Stimulated activated naive CD8-positive, alpha-beta T cell treated with anti-CD3 and anti-CD28 coated beads, Interleukin-15, Interleukin-2, amounts not matched to agents 100 U/mL and 50 U/mL, for 24 hours (primary cell): ENCODE data around the gene SEZ6.
"Not testable (repeated sequence)": the region's sequence is repeated elsewhere in the genome, so short reads cannot be mapped to it uniquely, and the experiment has no call there.

Source experiments
- ATAC-seq: fragments of 150-1000 bp; cut with Tn5 transposase; one replicate; pipeline ENCODE4 v1.10.0; 2021
- DNase-seq: peaks from one replicate; pipeline ENCODE4 v3.0.0; 2021

The SEZ6 gene

GRCh38 chr17:28935744-28936460 lies 69.9 kb downstream of the SEZ6 start:
- DNase-seq (no peak), ATAC-seq (no peak)

GRCh38 chr17:28934508-28934907 lies 71.3 kb downstream of the SEZ6 start:
- DNase-seq, ATAC-seq: not testable (repeated sequence)

GRCh38 chr17:28929787-28930186 lies 76.0 kb downstream of the SEZ6 start:
- DNase-seq (no peak), ATAC-seq (no peak)

GRCh38 chr17:28928061-28928460 lies 77.8 kb downstream of the SEZ6 start:
- ATAC-seq = peak; percentile 76
- peak; percentile 15 for DNase-seq

- DNase-seq = no peak
- no peak for ATAC-seq
Observed at GRCh38 chr17:28926786-28927185, 79.0 kb downstream of the SEZ6 start.

- no peak for ATAC-seq
- no peak for DNase-seq
Observed at GRCh38 chr17:28926366-28926765, 79.5 kb downstream of the SEZ6 start.

- DNase-seq = peak; percentile 31
Observed at GRCh38 chr17:28925912-28926365, 79.9 kb downstream of the SEZ6 start.

GRCh38 chr17:28920201-28920600 lies 85.6 kb downstream of the SEZ6 start:
- ATAC-seq = no peak
- DNase-seq = no peak

More at GRCh38 chr17:28925912-28926365, 79.9 kb downstream of the SEZ6 start:
- peak; percentile 88 for ATAC-seq

- no peak for ATAC-seq
- DNase-seq = no peak
Observed at GRCh38 chr17:28918295-28918694, 87.5 kb downstream of the SEZ6 start.

- no peak for ATAC-seq
- DNase-seq = no peak
Observed at GRCh38 chr17:28917465-28917864, 88.4 kb downstream of the SEZ6 start.

- ATAC-seq (no peak), DNase-seq (no peak)
Observed at GRCh38 chr17:28917029-28917428, 88.8 kb downstream of the SEZ6 start.

- DNase-seq (peak; percentile 42), ATAC-seq (no peak)
Observed at GRCh38 chr17:28916302-28916934, 89.4 kb downstream of the SEZ6 start.

- ATAC-seq = no peak
Observed at GRCh38 chr17:28912938-28913333, 92.9 kb downstream of the SEZ6 start.

GRCh38 chr17:28912281-28912937 lies 93.4 kb downstream of the SEZ6 start:
- no peak for DNase-seq
- ATAC-seq = no peak

More at GRCh38 chr17:28912938-28913333, 92.9 kb downstream of the SEZ6 start:
- no peak for DNase-seq

- DNase-seq = no peak
- no peak for ATAC-seq
Observed at GRCh38 chr17:28911411-28912045, 94.3 kb downstream of the SEZ6 start.

- DNase-seq = no peak
- no peak for ATAC-seq
Observed at GRCh38 chr17:28910534-28910933, 95.3 kb downstream of the SEZ6 start.

GRCh38 chr17:28908640-28909167 lies 97.1 kb downstream of the SEZ6 start:
- DNase-seq (no peak), ATAC-seq (no peak)

GRCh38 chr17:28907709-28908475 lies 97.9 kb downstream of the SEZ6 start:
- ATAC-seq (no peak), DNase-seq (no peak)

GRCh38 chr17:28906706-28907438 lies 99.0 kb downstream of the SEZ6 start:
- DNase-seq = no peak

GRCh38 chr17:28906276-28906675 lies 99.6 kb downstream of the SEZ6 start:
- DNase-seq (no peak), ATAC-seq (no peak)

More at GRCh38 chr17:28906706-28907438, 99.0 kb downstream of the SEZ6 start:
- ATAC-seq = no peak
